ENCODE measurements around the gene CD200R1L.

Gene CD200R1L

GRCh38 chr3:112786002-112786590 lies 60.6 kb downstream of the CD200R1L start:
- DNase-seq, result no peak

- DNase-seq, result no peak
These were observed 61.2 kb downstream of the CD200R1L start for GRCh38 chr3:112785321-112786001.

- no peak for DNase-seq
These were observed 64.2 kb downstream of the CD200R1L start for GRCh38 chr3:112782491-112782890.

- DNase-seq, result no peak
These were observed 65.1 kb downstream of the CD200R1L start for GRCh38 chr3:112781599-112781998.

- DNase-seq, result no peak
These were observed 66.8 kb downstream of the CD200R1L start for GRCh38 chr3:112779558-112780480.

GRCh38 chr3:112779011-112779410 lies 67.7 kb downstream of the CD200R1L start:
- no peak for DNase-seq

- DNase-seq, result no peak
These were observed 68.2 kb downstream of the CD200R1L start for GRCh38 chr3:112778353-112778948.

- no peak for DNase-seq
These were observed 68.9 kb downstream of the CD200R1L start for GRCh38 chr3:112777811-112778210.

- no peak for DNase-seq
These were observed 69.8 kb downstream of the CD200R1L start for GRCh38 chr3:112776836-112777235.

- DNase-seq, result no peak
These were observed 70.7 kb downstream of the CD200R1L start for GRCh38 chr3:112776000-112776399.

GRCh38 chr3:112775011-112775742 lies 71.5 kb downstream of the CD200R1L start:
- DNase-seq, result no peak

GRCh38 chr3:112774293-112774926 lies 72.3 kb downstream of the CD200R1L start:
- no peak for DNase-seq

- no peak for DNase-seq
These were observed 72.8 kb downstream of the CD200R1L start for GRCh38 chr3:112773864-112774263.

- DNase-seq, result no peak
These were observed 75.7 kb downstream of the CD200R1L start for GRCh38 chr3:112770951-112771350.

GRCh38 chr3:112770032-112770626 lies 76.5 kb downstream of the CD200R1L start:
- no peak for DNase-seq

- no peak for DNase-seq
These were observed 77.2 kb downstream of the CD200R1L start for GRCh38 chr3:112769286-112769978.

GRCh38 chr3:112767777-112768176 lies 78.9 kb downstream of the CD200R1L start:
- DNase-seq, result no peak

GRCh38 chr3:112767177-112767576 lies 79.5 kb downstream of the CD200R1L start:
- no peak for DNase-seq

Data from GOT3 (cell line).